ENCODE measurements around the gene CDC42BPA. TPM values are rescaled to one million over a fixed set of nuclear protein-coding genes. Genes with fewer than 3 reads are reported as not detected.

Gene CDC42BPA
- total and polyA plus RNA-seq, 2 of the 13 experiments (the other 11 are each of a cell fraction or from before 2014, with no cell fraction given), result 6.5 to 16.0 TPM

DNA sequence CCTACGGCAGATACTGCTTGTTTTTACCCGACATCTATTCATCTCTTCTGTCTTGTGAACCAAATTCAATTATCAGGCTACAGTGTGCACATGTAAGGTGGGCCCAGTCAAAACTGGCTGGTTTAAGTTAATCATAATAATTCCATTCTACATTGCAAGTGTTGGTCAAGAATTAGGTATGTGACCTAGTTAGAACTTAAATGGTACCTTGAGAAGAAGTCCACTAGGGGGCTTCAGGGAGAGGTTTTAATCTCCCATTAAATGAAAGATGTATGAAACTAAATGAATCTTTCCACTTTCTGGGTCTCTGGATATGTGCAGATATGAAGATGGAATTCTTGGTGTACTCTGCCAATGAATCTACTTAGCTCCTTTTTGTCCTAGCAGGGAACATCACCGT, 187.1 kb downstream of the CDC42BPA start:
- no TSS peak for BruUV-seq (replicated peaks)
- POLR2A ChIA-PET, result no interaction called here
- WGBS (ENCODE audit: low lambda C conversion rate), result 88% methylated on average over 3 of the region's 3 CpGs
- CTCF ChIA-PET (ENCODE audit: low intra/inter-chr PET ratio, low total read pairs), result interaction anchor here (0.8 kb wide), 1 partner anchor 306 kb away, joined by 5 read pairs; no protein-coding TSS in a partner anchor
- no peaks in the 10 kb centered on the region for H3K27me3 ChIP-seq (ENCODE audit: control insufficient read depth in 1 of 2, insufficient read depth in 2 of 2, low read length in 2 of 2)
- ATAC-seq (peak; percentile 65; the same call in 2 of the 3 replicates), DNase-seq (ENCODE audit: low spot score) (peak; percentile 30), FAIRE-seq (no peak)
- no peaks in the 10 kb centered on the region for H3K79me2 ChIP-seq (ENCODE audit: insufficient read depth, low read length)
- no peaks in the 10 kb centered on the region for H3K9me3 ChIP-seq (ENCODE audit: low read length)
- no peak overlapping the region for H3K9ac ChIP-seq (ENCODE audit: insufficient read depth, low read depth, low read length)
- no peaks in the 10 kb centered on the region for H3K4me1 ChIP-seq (ENCODE audit: insufficient read depth, low read length)
- peaks cover 0 to 7% of the 10 kb centered on the region in 2 experiments; a peak in 2 of 5 replicates for H3K36me3 ChIP-seq (replicated peaks in 1 of 2; ENCODE audit: control insufficient read depth in 1 of 2, insufficient read depth in 2 of 2, low read length in 2 of 2)
- H3K4me3 ChIP-seq (replicated peaks in 1 of 3; ENCODE audit: insufficient read depth in 1 of 3, low read depth in 2 of 3, low read length in 3 of 3), result no peak overlapping the region
- in situ Hi-C loops (cut with HindIII; ENCODE audit: extremely low pct_ligation_motif_present, low pct_unique_long_range_greater_than_20kb), result no loop called here
- no peaks in the 10 kb centered on the region for H4K20me1 ChIP-seq (ENCODE audit: insufficient read depth, low read length)
- no peak overlapping the region for H3K4me2 ChIP-seq (ENCODE audit: low read depth, low read length)
- no peak overlapping the region for H2AFZ ChIP-seq (ENCODE audit: low read length)
- intact Hi-C loops (cut with micrococcal nuclease; ENCODE audit: unreplicated experiment), result loop anchor here (1.0 kb wide), 1 partner anchor 306 kb away; no protein-coding TSS in a partner anchor
- H3K27ac ChIP-seq (ENCODE audit: extremely low read length, insufficient read depth, low read length), result no peak overlapping the region
- TF ChIP-seq, protein P1, sequence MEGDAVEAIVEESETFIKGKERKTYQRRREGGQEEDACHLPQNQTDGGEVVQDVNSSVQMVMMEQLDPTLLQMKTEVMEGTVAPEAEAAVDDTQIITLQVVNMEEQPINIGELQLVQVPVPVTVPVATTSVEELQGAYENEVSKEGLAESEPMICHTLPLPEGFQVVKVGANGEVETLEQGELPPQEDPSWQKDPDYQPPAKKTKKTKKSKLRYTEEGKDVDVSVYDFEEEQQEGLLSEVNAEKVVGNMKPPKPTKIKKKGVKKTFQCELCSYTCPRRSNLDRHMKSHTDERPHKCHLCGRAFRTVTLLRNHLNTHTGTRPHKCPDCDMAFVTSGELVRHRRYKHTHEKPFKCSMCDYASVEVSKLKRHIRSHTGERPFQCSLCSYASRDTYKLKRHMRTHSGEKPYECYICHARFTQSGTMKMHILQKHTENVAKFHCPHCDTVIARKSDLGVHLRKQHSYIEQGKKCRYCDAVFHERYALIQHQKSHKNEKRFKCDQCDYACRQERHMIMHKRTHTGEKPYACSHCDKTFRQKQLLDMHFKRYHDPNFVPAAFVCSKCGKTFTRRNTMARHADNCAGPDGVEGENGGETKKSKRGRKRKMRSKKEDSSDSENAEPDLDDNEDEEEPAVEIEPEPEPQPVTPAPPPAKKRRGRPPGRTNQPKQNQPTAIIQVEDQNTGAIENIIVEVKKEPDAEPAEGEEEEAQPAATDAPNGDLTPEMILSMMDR (CRISPR knock-in tag; IDR thresholded peaks at IDR 0.05), result peak; percentile 31
- TF ChIP-seq NR2C2 (CRISPR knock-in tag; IDR thresholded peaks at IDR 0.05; ENCODE audit: borderline replicate concordance) (no peak), SMC3 (IDR thresholded peaks at IDR 0.05; ENCODE audit: low read length) (peak; percentile 14; the same call in 1 of the 2 replicates), STAG1 (CRISPR knock-in tag; IDR thresholded peaks at IDR 0.05) (peak; percentile 38)
- TF ChIP-seq, protein P2, sequence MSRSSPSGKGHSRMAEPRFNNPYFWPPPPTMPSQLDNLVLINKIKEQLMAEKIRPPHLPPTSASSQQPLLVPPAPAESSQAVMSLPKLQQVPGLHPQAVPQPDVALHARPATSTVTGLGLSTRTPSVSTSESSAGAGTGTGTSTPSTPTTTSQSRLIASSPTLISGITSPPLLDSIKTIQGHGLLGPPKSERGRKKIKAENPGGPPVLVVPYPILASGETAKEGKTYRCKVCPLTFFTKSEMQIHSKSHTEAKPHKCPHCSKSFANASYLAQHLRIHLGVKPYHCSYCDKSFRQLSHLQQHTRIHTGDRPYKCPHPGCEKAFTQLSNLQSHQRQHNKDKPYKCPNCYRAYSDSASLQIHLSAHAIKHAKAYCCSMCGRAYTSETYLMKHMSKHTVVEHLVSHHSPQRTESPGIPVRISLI (CRISPR knock-in tag; IDR thresholded peaks at IDR 0.05; ENCODE audit: borderline replicate concordance), result no peak
